ENCODE data around the gene MT1X. TPM values are rescaled to one million over a fixed set of nuclear protein-coding genes. Genes with fewer than 3 reads are reported as not detected.
A peak's percentile ranks its signal among the peaks of the same experiment; 100 is the strongest.

The MT1X gene
- total RNA-seq, 2 donors from 2014 or later, result 1.5 to 8.8 TPM

DNA sequence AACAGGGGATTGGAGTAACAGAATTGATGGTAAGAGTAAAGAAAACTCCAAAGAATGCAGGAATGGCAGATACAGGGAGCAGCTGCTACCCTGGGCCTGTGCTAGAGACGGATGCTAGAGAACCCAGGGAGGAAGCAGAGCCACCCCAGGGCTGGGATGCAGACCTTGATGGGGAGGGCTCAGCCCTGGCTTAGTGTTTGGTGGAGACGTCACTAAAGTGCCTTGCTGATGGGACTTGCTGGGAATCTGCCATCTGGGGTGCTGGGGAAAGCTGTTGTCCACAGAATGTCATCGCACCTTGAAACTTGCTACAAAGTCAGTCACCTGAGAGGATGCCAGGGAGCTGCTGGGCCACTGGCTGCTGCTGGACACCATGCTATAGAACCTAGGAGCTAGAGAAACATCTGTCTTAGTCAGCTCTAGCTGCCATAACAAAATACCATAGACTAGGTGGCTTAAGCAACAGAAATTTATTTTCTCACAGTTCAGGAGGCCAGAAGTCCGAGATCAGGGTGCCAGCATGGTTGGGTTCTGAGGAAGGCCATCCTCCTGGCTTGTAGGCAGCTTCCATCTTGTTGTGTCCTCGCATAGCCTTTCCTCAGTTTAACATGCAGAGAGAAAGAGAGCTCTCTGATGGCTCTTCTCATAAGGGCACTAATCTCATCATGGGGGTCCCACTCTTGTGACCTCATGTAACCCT lies 15.3 kb downstream of the MT1X start:
- DNase-seq, result peak; percentile 20
- Histone ChIP-seq H3K4me1 (ENCODE audit: control insufficient read depth, insufficient read depth, low read length) (no peaks in the 10 kb centered on the region), H3K27ac (ENCODE audit: low read depth, low read length) (no peak overlapping the region), H3K9ac (ENCODE audit: extremely low read depth, low read length, poor library complexity, severe bottlenecking) (no peak overlapping the region), H3K4me3 (ENCODE audit: low read length) (no peak overlapping the region), H3K27me3 (ENCODE audit: control insufficient read depth, insufficient read depth, low read length, poor library complexity, severe bottlenecking) (no peaks in the 10 kb centered on the region), H3K36me3 (ENCODE audit: control insufficient read depth, insufficient read depth, low read length) (no peaks in the 10 kb centered on the region), H3K9me3 (ENCODE audit: control insufficient read depth, low read length) (peaks cover 10% of the 10 kb centered on the region)
- WGBS, 2 experiments (ENCODE audit: insufficient coverage in 1 of 2, insufficient read length in 1 of 2), result 91 to 95% methylated on average over 5 of the region's 5 CpGs
- peaks cover 13% of the 10 kb centered on the region for H3K9me3 Mint-ChIP-seq
- no peaks in the 10 kb centered on the region for H3K4me1 Mint-ChIP-seq
- H3K27ac Mint-ChIP-seq, result no peak overlapping the region
- H3K27me3 Mint-ChIP-seq (ENCODE audit: insufficient read depth), result peaks cover 3% of the 10 kb centered on the region
- TF ChIP-seq, protein P1, sequence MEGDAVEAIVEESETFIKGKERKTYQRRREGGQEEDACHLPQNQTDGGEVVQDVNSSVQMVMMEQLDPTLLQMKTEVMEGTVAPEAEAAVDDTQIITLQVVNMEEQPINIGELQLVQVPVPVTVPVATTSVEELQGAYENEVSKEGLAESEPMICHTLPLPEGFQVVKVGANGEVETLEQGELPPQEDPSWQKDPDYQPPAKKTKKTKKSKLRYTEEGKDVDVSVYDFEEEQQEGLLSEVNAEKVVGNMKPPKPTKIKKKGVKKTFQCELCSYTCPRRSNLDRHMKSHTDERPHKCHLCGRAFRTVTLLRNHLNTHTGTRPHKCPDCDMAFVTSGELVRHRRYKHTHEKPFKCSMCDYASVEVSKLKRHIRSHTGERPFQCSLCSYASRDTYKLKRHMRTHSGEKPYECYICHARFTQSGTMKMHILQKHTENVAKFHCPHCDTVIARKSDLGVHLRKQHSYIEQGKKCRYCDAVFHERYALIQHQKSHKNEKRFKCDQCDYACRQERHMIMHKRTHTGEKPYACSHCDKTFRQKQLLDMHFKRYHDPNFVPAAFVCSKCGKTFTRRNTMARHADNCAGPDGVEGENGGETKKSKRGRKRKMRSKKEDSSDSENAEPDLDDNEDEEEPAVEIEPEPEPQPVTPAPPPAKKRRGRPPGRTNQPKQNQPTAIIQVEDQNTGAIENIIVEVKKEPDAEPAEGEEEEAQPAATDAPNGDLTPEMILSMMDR (conservative IDR thresholded peaks at IDR 0.05), result no peak
- H3K4me3 Mint-ChIP-seq, result no peak overlapping the region
- no peaks in the 10 kb centered on the region for H3K36me3 Mint-ChIP-seq (ENCODE audit: low read depth)

DNA sequence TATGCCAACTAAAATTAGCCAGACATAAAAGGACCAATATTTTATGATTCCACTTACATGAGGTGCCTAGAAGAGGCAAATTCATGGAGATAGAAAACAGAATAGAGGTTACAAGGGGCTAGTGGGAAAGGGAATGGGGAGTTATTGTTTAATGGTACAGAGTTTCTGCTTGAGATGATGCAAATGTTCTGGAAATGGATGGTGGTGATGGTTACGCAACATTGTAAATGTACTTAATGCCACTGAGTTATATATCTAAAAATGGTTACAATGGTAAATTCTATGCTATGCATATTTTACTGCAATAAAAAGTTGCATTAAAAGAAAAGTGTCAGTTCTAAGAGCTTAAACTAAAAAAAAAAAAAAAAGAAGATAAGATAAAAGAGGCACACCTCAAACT lies 17.9 kb downstream of the MT1X start:
- no peaks in the 10 kb centered on the region for H3K36me3 ChIP-seq (ENCODE audit: control insufficient read depth, insufficient read depth, low read length)
- H3K4me1 Mint-ChIP-seq, result no peaks in the 10 kb centered on the region
- peaks cover 10% of the 10 kb centered on the region for H3K9me3 ChIP-seq (ENCODE audit: control insufficient read depth, low read length)
- H3K27ac ChIP-seq (ENCODE audit: low read depth, low read length), result no peak overlapping the region
- peaks cover 13% of the 10 kb centered on the region for H3K9me3 Mint-ChIP-seq
- H3K27me3 Mint-ChIP-seq (ENCODE audit: insufficient read depth), result peaks cover 3% of the 10 kb centered on the region
- no peaks in the 10 kb centered on the region for H3K36me3 Mint-ChIP-seq (ENCODE audit: low read depth)
- H3K27me3 ChIP-seq (ENCODE audit: control insufficient read depth, insufficient read depth, low read length, poor library complexity, severe bottlenecking), result no peaks in the 10 kb centered on the region
- H3K4me3 ChIP-seq (ENCODE audit: low read length), result no peak overlapping the region
- DNase-seq, result no peak
- 67% methylated on average over 1 of the region's 1 CpG; no CpG with 5 or more reads in 1 of the 2 experiments for WGBS, 2 experiments (ENCODE audit: insufficient coverage in 1 of 2, insufficient read length in 1 of 2)
- TF ChIP-seq, protein P1 (conservative IDR thresholded peaks at IDR 0.05), result no peak
- H3K27ac Mint-ChIP-seq, result no peak overlapping the region
- no peak overlapping the region for H3K4me3 Mint-ChIP-seq
- no peak overlapping the region for H3K9ac ChIP-seq (ENCODE audit: extremely low read depth, low read length, poor library complexity, severe bottlenecking)
- no peaks in the 10 kb centered on the region for H3K4me1 ChIP-seq (ENCODE audit: control insufficient read depth, insufficient read depth, low read length)

DNA sequence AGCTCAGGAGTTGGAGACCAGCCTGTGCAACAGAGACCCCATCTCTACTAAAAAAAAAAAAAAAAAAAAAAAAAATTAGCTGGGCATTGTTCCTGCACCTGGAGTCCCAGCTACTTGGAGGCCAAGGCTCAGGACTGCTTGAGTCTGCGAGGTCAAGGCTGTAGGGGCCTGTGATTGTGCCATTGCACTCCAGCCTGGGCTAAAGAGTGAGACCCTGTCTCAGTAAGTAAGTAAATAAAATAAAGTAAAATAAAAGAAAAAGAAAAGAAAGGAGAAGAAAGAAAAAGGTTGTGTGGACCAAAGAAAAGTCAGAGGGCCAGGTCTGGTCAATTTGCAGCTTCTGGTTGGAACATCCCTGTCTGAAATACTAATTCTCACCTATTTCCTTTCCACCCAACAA lies 18.4 kb downstream of the MT1X start:
- TF ChIP-seq, protein P1 (conservative IDR thresholded peaks at IDR 0.05), result no peak
- Mint-ChIP-seq H3K4me1 (no peaks in the 10 kb centered on the region), H3K36me3 (ENCODE audit: low read depth) (no peaks in the 10 kb centered on the region), H3K27ac (no peak overlapping the region), H3K4me3 (no peak overlapping the region), H3K9me3 (peaks cover 13% of the 10 kb centered on the region), H3K27me3 (ENCODE audit: insufficient read depth) (peaks cover 3% of the 10 kb centered on the region)
- Histone ChIP-seq H3K9me3 (ENCODE audit: control insufficient read depth, low read length) (peaks cover 10% of the 10 kb centered on the region), H3K4me3 (ENCODE audit: low read length) (no peak overlapping the region), H3K27me3 (ENCODE audit: control insufficient read depth, insufficient read depth, low read length, poor library complexity, severe bottlenecking) (no peaks in the 10 kb centered on the region), H3K27ac (ENCODE audit: low read depth, low read length) (no peak overlapping the region), H3K9ac (ENCODE audit: extremely low read depth, low read length, poor library complexity, severe bottlenecking) (no peak overlapping the region), H3K4me1 (ENCODE audit: control insufficient read depth, insufficient read depth, low read length) (no peaks in the 10 kb centered on the region), H3K36me3 (ENCODE audit: control insufficient read depth, insufficient read depth, low read length) (no peaks in the 10 kb centered on the region)
- DNase-seq, result no peak
- 95 to 100% methylated on average over 1 of the region's 1 CpG for WGBS, 2 experiments (ENCODE audit: insufficient coverage in 1 of 2, insufficient read length in 1 of 2)

Measured in endodermal cell (in vitro differentiated cells).